GM19099 (cell line): ENCODE data around the gene CD46.

Source experiments
- POLR2A ChIP-seq: IDR thresholded peaks from 3 replicates; pipeline ENCODE4 v1.6.1; 2011; ENCODE audit warnings: low read depth; ENCODE audit not compliant: insufficient read length; ENCODE audit errors: extremely low read depth

The CD46 gene

DNA sequence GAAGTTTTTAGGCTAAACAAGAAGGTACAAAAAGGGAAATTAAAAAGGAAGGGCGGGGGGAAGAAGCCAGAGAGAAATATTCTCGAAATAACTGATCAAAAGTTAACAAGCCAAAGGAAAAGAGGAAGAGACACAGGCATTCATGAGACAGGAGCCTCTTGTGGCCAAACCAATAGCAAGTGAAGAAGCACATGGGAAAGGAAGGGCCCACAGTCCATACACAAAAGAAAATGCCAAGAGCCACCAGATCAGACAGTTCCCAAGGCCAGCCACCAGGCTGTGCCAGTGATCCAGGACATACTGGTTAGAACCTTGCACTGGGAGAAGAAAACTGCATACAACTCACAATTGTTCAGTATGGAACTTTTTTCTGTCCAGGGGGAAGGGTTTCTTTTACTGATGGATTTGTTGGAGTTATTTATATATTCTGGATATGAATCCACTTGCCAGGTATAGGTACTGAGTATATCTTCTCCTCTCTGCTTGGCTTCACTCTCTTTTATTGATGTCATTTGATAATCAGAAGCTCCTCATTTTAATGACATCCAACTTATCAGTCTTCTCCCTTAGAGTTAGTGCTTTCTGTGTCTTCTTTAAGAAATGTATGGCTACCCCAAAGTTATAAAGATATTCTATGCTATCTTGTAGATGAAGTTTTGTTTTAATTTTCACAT lies 76.8 kb downstream of the CD46 start:
- TF ChIP-seq POLR2A = no peak

GRCh38 chr1:207829576-207829975 lies 77.7 kb downstream of the CD46 start:
- TF ChIP-seq POLR2A = no peak

DNA sequence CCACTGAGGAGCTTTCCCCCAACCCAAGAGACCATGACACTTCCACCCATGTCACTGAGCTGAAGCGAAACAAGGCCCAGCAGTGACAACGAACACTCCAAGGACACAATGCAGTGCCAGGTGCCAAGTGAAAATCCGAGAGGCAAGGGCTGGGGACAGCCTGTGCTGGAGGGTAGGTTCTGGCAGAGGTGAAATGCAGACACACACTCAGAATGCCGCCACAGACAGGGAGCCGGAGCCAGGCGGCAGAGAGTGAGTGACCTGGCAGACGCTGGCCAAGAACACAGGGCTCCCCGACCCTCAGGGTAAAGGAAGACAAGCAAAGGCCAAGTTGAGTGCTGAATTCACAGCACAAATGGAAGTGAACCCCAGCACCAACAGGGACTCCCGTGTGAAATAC lies 78.9 kb downstream of the CD46 start:
- TF ChIP-seq POLR2A = no peak

DNA sequence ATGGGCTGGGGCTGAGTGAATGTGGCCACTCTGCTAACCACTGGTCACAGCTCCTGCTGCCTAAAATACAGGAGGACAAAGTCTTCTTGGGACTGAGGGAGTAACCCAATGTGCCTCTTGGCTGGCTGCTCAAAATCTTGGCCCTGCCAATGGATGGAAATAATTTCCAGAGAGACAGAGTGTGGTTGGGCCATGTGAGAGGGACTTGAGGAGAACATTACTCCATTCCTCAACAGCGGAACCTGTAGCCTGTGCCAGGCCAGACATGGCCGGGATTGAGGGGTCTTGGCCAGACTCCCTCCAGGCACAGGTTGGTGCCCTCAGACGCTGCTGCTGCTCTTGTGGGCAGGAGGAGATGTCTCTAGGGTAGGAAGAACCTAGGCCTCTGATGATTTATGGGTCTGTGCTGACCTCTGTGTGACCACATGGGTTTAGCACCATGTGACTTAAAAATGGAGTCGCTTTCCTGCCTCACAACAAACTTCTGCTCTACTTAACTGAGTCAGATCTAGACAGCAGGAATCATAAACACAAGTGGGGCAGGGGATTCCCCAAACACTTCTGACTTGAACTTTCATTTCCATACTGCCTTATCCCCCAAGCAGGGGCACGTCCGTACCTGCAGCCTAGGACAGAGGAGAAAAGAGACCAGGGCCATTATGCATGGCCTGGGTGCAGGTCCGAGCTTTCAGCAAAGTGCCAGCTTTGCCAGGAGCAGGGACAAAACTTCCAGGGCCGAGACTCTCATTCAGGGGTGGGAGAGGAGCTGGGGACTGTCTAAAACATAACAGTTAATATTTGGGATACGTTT lies 79.9 kb downstream of the CD46 start:
- TF ChIP-seq POLR2A = peak; percentile 33

DNA sequence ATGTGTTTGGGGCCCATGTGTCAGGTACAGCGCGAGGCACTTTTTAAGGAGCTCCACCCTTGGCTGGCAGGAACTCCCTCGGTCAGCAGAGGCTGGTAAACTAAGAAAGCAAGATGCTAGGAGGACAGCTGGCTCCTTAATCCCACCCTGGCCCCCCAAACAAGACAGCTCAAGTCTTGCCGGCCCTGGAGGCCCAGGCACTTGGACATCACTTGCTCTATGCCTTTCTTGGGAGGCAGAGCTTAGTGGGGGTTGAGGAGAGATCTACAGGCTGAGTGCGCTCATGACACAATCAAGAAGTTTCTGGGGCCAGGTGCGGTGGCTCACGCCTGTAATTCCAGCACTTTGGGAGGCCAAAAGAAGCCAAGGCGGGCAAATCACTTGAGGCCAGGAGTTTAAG lies 80.9 kb downstream of the CD46 start:
- TF ChIP-seq POLR2A = no peak

DNA sequence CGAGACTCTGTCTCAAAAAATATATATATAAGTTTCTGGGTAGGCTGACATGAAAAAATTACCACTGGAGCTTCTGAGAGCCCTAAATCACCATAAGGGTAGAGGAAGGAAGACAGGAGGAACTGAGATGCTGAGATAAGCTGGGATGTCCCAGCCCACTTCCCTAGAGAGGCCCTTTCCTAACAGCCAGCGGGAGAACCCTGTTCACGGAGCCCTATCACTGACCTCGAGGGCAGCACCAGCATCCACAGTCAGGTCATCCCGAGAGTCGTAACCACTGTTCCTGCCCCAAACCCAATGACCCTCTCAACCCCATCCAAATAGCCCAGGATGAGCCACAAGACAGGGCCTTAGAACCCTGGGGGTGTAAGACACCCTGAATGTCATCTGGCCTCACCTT lies 81.5 kb downstream of the CD46 start:
- no peak for TF ChIP-seq POLR2A

DNA sequence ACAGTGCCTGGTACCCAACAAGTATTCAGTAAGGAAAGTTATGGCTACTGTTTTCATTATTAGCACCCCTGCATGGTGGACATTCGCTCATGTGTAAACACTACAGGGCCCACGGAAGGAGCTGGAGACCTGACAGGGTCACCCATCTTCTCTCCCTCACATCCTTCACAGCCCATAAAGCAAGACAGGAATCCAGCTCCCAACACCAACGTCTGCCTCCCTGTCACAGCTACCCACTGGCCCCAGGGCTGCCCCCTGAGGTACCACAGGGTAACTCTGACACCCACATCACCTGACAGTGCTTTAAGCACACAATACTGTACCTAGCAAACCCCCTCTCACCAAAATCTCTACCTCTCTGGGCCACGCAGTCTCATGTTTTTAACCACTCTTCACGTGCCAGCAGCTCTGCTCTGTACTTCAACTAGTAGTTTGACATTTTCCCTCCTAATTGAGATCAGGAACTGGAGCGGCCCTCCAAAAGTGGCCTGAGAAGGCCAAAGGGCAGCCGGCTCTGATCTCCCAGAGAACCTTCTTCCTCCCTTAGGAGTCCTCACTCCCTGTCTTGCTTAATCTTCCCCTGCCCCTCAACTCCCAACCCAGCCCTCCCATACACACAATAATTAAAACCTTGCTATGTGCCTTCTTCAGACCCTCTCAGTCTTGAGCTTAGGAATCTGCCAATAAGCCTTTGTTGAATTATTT lies 82.3 kb downstream of the CD46 start:
- TF ChIP-seq POLR2A = no peak

DNA sequence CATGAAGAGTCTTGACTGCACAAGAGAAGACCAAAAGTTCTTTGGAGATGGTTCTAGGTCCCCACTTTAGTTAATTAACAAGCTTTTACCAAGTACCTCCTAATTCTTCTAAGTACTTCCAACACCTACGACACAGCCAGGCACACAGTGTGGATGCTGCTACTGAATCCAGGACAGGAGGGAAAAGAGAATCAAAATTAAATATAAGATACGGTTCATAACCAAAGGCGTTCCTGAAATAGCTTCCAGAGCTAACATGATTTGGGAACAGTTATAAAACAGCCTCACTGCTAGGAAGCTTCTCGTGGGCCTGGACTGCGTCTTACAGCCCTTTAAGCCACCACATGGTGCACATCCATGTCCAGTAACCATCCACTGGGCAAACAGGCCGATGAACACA lies 84.1 kb downstream of the CD46 start:
- TF ChIP-seq POLR2A = no peak

GRCh38 chr1:207836591-207837347 lies 84.9 kb downstream of the CD46 start:
- no peak for TF ChIP-seq POLR2A

DNA sequence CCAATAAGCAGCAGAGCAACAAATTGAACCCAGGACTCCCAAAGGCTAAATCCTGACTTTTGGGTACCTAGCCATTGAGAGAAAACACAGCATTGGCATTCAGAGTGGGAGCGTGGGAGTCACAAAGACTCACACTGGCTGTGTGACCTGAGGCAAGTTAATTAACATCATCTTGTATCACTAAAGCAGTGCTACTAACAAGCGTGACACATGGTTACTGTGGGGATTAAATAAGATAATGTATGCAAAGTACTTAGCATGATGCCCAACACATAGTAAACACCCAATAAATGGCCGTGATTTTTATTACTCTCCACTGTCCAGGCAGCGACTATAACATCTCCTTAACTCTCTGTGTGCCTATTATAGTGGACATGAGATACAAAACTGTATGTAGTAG lies 85.8 kb downstream of the CD46 start:
- TF ChIP-seq POLR2A = no peak

GRCh38 chr1:207838156-207839082 lies 86.6 kb downstream of the CD46 start:
- TF ChIP-seq POLR2A = no peak

- TF ChIP-seq POLR2A = no peak
These were observed 87.2 kb downstream of the CD46 start for GRCh38 chr1:207839083-207839413.

DNA sequence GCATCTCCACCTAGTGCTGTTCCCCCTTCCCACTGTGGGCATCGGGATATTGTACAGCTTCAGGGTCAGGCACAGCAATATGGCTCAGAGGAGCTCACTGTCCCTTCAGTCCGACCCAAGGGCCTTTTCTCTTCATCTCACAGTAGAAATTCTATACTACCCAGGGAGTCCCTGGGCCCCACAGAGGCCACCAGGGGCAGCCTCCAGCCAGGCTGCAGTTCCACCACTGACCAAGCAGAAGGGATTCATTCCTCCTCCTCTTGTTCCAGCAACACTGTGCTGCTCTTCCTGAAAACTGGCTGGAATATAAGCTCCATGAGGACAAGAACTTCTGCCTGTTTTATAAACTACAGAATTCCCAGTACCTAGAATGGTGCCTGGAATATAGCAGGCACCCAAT lies 88.5 kb downstream of the CD46 start:
- no peak for TF ChIP-seq POLR2A

DNA sequence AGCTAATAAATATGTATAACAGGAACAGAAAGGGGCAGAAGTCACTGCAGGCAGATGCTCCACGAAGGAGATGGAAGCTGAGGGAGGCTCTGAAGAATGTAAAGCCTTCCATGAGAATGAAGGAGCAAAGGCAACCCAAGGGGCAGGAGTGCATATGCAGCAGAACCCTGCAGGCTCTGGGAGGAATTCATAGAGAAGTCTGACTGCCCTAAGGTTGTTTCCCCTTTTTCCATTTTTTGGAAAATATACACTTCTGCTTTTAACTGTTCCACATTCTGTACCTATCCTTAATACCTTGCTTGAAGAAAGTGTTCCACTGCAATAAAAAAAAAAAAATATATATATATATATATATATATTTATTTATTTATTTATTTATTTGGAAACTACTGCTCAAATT lies 89.4 kb downstream of the CD46 start:
- no peak for TF ChIP-seq POLR2A
